HepG2 (cell line): Measurements from ENCODE around the gene PMEL. TPM values are rescaled to one million over a fixed set of nuclear protein-coding genes. Genes with fewer than 3 reads are reported as not detected.

ENCODE experiments used
- CENPT ChIP-seq: sonication (generic); formaldehyde crosslinking; IDR thresholded peaks from 2 replicates; pipeline ENCODE4 v1.8.0; 2022; ENCODE audit warnings: low read depth, mild to moderate bottlenecking, moderate library complexity, missing genetic modification reagents
- FOXK2 ChIP-seq: fragments of 450-650 bp; IDR thresholded peaks from 2 replicates; pipeline ENCODE4 v1.6.1; 2016
- GABPA ChIP-seq, 2 experiments: IDR thresholded peaks; 2 replicates each; pipeline ENCODE4 v1.6.1; 2011 to 2016; ENCODE audit warnings: low read depth in 2 of 2, low read length in 1 of 2, missing biosample characterization in 1 of 2, missing genetic modification characterization in 1 of 2
- GATAD2A ChIP-seq: IDR thresholded peaks from 2 replicates; pipeline ENCODE4 v1.6.1; 2016
- HHEX ChIP-seq: IDR thresholded peaks from 2 replicates; pipeline ENCODE4 v1.6.1; 2016; ENCODE audit warnings: control low read depth
- MAFK ChIP-seq, 2 experiments: IDR thresholded peaks in 1 of 2; conservative IDR thresholded peaks in 1 of 2; 2 replicates each; pipeline ENCODE4 v1.6.1; 2011; ENCODE audit warnings: improper control_type of control experiment in 2 of 2, low read length in 2 of 2
- MTA1 ChIP-seq: sonication (generic); formaldehyde crosslinking; IDR thresholded peaks from 2 replicates; pipeline ENCODE4 v1.4.0; 2020; ENCODE audit warnings: missing genetic modification reagents, mild to moderate bottlenecking, borderline replicate concordance
- SIN3A ChIP-seq: IDR thresholded peaks from 2 replicates; pipeline ENCODE4 v1.6.1; 2011; ENCODE audit warnings: low read depth, mild to moderate bottlenecking, control low read depth, low read length, borderline replicate concordance
- SMARCC2 ChIP-seq: fragments of 450-650 bp; IDR thresholded peaks from 2 replicates; pipeline ENCODE4 v1.6.1; 2017; ENCODE audit warnings: antibody characterized with exemption, mild to moderate bottlenecking
- SP5 ChIP-seq: IDR thresholded peaks from 2 replicates; pipeline ENCODE4 v1.6.1; 2016; ENCODE audit warnings: low read depth, borderline replicate concordance
- SRSF9 ChIP-seq: fragments of 200-400 bp; formaldehyde crosslinking; IDR thresholded peaks from 2 replicates; pipeline ENCODE4 v1.6.1; 2018; ENCODE audit warnings: borderline replicate concordance, mild to moderate bottlenecking, low read depth, low read length; ENCODE audit not compliant: insufficient read depth, poor library complexity, severe bottlenecking
- TOPORS ChIP-seq: sonication (generic); formaldehyde crosslinking; IDR thresholded peaks from 2 replicates; pipeline ENCODE4 v1.8.0; 2023; ENCODE audit warnings: mild to moderate bottlenecking, missing genetic modification reagents
- ZBTB42 ChIP-seq: sonication (generic); formaldehyde crosslinking; IDR thresholded peaks from 2 replicates; pipeline ENCODE4 v1.5.0; 2020; ENCODE audit warnings: mild to moderate bottlenecking, missing genetic modification reagents
- ZNF230 ChIP-seq: sonication (generic); formaldehyde crosslinking; IDR thresholded peaks from 2 replicates; pipeline ENCODE4 v1.4.0; 2020; ENCODE audit warnings: mild to moderate bottlenecking, missing genetic modification reagents
- ZNF678 ChIP-seq: sonication (generic); formaldehyde crosslinking; IDR thresholded peaks from 2 replicates; pipeline ENCODE4 v1.4.0; 2020; ENCODE audit warnings: mild to moderate bottlenecking, missing genetic modification reagents
- polyA plus RNA-seq, 8 experiments: library from polyadenylated mRNA; depleted of rRNA in 3 of 8; stranded (reverse) in 7 of 8; unstranded in 1 of 8; fragments of >200 nt; fragmentation: Illumina TruSeq in 4 of 8; extraction: Trizol in 4 of 8; gene quantifications; 2 replicates each; pipeline versions ENCODE4 v1.2.1 to v1.2.3, GENCODE V29; 2011 to 2016; ENCODE audit warnings: low read depth in 4 of 8, missing spikeins in 1 of 8, mixed read lengths in 1 of 8; ENCODE audit not compliant: insufficient read depth in 1 of 8
- total RNA-seq, 5 experiments: library from RNA; depleted of rRNA; stranded (reverse); fragments of >200 nt; fragmentation: Illumina TruSeq; extraction: Trizol; gene quantifications; 2 replicates each; pipeline ENCODE4 v1.2.3, GENCODE V29; 2016; ENCODE audit warnings: low read depth in 1 of 5
- TF ChIP-seq, protein P1 (sequence below): sonication (generic); formaldehyde crosslinking; IDR thresholded peaks from 2 replicates; pipeline ENCODE4 v1.8.1; 2023; ENCODE audit warnings: missing genetic modification reagents, inconsistent platforms, borderline replicate concordance
- TF ChIP-seq, protein P2 (sequence below): sonication (generic); formaldehyde crosslinking; IDR thresholded peaks from 2 replicates; pipeline ENCODE4 v1.5.1; 2020; ENCODE audit warnings: mild to moderate bottlenecking, missing genetic modification reagents, borderline replicate concordance
- TF ChIP-seq, protein P3 (sequence below): sonication (generic); formaldehyde crosslinking; IDR thresholded peaks from 2 replicates; pipeline ENCODE4 v1.8.1; 2023; ENCODE audit warnings: mild to moderate bottlenecking, missing genetic modification reagents
- TF ChIP-seq, protein P4 (sequence below), 2 experiments: sonication (generic) in 1 of 2; formaldehyde crosslinking in 1 of 2; IDR thresholded peaks; 2 replicates each; pipeline versions ENCODE4 v1.4.0 to v1.6.1; 2016 to 2020; ENCODE audit warnings: borderline replicate concordance in 1 of 2, low read depth in 1 of 2, mild to moderate bottlenecking in 1 of 2, missing genetic modification reagents in 1 of 2
- TF ChIP-seq, protein P5 (sequence below): sonication (generic); formaldehyde crosslinking; IDR thresholded peaks from 2 replicates; pipeline ENCODE4 v1.5.1; 2020; ENCODE audit warnings: missing genetic modification reagents, mild to moderate bottlenecking, borderline replicate concordance

PMEL gene
- total and polyA plus RNA-seq, 2 of the 13 experiments (the other 11 are each of a cell fraction or from before 2014, with no cell fraction given) = 0.49 to 3.3 TPM

DNA sequence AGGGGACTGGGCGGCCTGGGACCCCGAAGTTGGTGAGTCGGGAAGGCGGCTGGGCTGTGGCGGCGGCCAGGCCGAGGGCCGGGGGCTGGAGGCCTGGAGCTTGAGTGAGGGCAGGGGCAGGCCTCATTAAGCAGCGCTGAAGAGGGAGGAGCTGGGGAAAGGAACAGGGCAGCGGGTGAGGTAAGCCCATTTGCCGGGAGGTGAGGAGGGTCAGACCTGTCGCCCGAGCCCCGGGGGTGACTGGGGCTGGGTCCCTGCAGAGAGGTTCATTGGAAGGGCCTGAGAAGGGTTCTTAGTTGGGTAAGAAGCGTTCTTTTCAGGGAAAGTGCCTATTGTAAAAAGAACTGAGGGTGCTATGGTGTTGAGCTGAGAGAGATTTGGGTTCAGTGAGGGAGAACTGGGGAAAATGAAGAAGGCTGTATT lies 8.5 kb upstream of the PMEL start (continued):
- TF ChIP-seq, protein P1, sequence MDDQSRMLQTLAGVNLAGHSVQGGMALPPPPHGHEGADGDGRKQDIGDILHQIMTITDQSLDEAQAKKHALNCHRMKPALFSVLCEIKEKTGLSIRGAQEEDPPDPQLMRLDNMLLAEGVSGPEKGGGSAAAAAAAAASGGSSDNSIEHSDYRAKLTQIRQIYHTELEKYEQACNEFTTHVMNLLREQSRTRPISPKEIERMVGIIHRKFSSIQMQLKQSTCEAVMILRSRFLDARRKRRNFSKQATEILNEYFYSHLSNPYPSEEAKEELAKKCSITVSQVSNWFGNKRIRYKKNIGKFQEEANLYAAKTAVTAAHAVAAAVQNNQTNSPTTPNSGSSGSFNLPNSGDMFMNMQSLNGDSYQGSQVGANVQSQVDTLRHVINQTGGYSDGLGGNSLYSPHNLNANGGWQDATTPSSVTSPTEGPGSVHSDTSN (CRISPR knock-in tag) = no peak
- TF ChIP-seq TOPORS (CRISPR knock-in tag) = no peak
- TF ChIP-seq, protein P2, sequence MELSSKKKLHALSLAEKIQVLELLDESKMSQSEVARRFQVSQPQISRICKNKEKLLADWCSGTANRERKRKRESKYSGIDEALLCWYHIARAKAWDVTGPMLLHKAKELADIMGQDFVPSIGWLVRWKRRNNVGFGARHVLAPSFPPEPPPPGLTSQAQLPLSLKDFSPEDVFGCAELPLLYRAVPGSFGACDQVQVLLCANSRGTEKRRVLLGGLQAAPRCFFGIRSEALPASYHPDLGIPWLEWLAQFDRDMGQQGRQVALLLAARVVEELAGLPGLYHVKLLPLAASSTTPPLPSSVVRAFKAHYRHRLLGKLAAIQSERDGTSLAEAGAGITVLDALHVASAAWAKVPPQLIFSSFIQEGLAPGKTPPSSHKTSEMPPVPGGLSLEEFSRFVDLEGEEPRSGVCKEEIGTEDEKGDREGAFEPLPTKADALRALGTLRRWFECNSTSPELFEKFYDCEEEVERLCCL = no peak
- TF ChIP-seq SIN3A = peak; percentile 9; the same call in 1 of the 2 replicates
- no peak; the same call in 1 of the 2 replicates for TF ChIP-seq ZNF678 (CRISPR knock-in tag)
- TF ChIP-seq, protein P3, sequence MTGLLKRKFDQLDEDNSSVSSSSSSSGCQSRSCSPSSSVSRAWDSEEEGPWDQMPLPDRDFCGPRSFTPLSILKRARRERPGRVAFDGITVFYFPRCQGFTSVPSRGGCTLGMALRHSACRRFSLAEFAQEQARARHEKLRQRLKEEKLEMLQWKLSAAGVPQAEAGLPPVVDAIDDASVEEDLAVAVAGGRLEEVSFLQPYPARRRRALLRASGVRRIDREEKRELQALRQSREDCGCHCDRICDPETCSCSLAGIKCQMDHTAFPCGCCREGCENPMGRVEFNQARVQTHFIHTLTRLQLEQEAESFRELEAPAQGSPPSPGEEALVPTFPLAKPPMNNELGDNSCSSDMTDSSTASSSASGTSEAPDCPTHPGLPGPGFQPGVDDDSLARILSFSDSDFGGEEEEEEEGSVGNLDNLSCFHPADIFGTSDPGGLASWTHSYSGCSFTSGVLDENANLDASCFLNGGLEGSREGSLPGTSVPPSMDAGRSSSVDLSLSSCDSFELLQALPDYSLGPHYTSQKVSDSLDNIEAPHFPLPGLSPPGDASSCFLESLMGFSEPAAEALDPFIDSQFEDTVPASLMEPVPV (CRISPR knock-in tag) = no peak
- TF ChIP-seq SRSF9 = no peak
- TF ChIP-seq ZBTB42 (CRISPR knock-in tag) = 0 out of 2 replicates have a peak, but pooled peaks have one; percentile 37
- TF ChIP-seq MAFK (conservative IDR thresholded peaks at IDR 0.05 in 1 of 2, IDR thresholded peaks at IDR 0.05 in 1 of 2; ENCODE audit: low read length in 2 of 2) = no peak
- no peak for TF ChIP-seq HHEX
- TF ChIP-seq CENPT (CRISPR knock-in tag) = no peak
- no peak for TF ChIP-seq ZNF230 (CRISPR knock-in tag)
- TF ChIP-seq, protein P4, sequence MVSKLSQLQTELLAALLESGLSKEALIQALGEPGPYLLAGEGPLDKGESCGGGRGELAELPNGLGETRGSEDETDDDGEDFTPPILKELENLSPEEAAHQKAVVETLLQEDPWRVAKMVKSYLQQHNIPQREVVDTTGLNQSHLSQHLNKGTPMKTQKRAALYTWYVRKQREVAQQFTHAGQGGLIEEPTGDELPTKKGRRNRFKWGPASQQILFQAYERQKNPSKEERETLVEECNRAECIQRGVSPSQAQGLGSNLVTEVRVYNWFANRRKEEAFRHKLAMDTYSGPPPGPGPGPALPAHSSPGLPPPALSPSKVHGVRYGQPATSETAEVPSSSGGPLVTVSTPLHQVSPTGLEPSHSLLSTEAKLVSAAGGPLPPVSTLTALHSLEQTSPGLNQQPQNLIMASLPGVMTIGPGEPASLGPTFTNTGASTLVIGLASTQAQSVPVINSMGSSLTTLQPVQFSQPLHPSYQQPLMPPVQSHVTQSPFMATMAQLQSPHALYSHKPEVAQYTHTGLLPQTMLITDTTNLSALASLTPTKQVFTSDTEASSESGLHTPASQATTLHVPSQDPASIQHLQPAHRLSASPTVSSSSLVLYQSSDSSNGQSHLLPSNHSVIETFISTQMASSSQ (IDR thresholded peaks at IDR 0.05; ENCODE audit: low read depth) = no peak
- TF ChIP-seq, protein P4 (CRISPR knock-in tag; IDR thresholded peaks at IDR 0.05; ENCODE audit: borderline replicate concordance) = no peak
- TF ChIP-seq, protein P5, sequence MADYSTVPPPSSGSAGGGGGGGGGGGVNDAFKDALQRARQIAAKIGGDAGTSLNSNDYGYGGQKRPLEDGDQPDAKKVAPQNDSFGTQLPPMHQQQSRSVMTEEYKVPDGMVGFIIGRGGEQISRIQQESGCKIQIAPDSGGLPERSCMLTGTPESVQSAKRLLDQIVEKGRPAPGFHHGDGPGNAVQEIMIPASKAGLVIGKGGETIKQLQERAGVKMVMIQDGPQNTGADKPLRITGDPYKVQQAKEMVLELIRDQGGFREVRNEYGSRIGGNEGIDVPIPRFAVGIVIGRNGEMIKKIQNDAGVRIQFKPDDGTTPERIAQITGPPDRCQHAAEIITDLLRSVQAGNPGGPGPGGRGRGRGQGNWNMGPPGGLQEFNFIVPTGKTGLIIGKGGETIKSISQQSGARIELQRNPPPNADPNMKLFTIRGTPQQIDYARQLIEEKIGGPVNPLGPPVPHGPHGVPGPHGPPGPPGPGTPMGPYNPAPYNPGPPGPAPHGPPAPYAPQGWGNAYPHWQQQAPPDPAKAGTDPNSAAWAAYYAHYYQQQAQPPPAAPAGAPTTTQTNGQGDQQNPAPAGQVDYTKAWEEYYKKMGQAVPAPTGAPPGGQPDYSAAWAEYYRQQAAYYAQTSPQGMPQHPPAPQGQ (CRISPR knock-in tag) = no peak
- no peak for TF ChIP-seq FOXK2
- no peak for TF ChIP-seq SMARCC2
- TF ChIP-seq GATAD2A = no peak
- TF ChIP-seq SP5 = no peak
- TF ChIP-seq GABPA (IDR thresholded peaks at IDR 0.05; ENCODE audit: low read depth, low read length) = no peak
- TF ChIP-seq GABPA (CRISPR knock-in tag; IDR thresholded peaks at IDR 0.05; ENCODE audit: low read depth) = no peak
- no peak for TF ChIP-seq MTA1 (CRISPR knock-in tag)
